SIG-M5 treated with dmso at 0.1 percent for 504 hours (cell line): ENCODE data around the gene DHX35.
"Not testable (repeated sequence)": the region's sequence is repeated elsewhere in the genome, so short reads cannot be mapped to it uniquely, and the experiment has no call there.

ENCODE experiments used
- DNase-seq: peaks from one replicate; lab custom pipeline; 2025; ENCODE audit not compliant: unreplicated experiment; lab: John Stamatoyannopoulos, UW

DHX35 gene

DNA sequence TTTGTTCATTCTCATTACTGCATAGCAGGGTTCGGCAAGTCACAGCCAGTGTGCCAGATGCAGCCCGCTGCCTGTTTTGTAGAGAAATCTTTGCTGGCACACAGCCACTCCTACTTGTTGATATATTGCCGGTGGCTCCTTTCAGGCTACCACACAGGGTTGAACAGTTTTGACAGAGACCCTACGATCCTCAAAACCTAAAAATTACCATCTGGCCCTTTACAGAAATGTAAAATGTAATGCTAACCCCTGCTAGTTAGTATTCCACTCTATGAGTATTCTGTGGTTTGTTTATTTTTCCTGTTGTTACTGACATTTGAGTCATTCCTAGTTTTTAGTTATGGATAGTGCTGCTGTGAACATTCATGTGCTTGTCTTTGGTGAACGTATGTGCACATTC is 11.5 kb downstream of the DHX35 start:
- DNase-seq = no peak

DNA sequence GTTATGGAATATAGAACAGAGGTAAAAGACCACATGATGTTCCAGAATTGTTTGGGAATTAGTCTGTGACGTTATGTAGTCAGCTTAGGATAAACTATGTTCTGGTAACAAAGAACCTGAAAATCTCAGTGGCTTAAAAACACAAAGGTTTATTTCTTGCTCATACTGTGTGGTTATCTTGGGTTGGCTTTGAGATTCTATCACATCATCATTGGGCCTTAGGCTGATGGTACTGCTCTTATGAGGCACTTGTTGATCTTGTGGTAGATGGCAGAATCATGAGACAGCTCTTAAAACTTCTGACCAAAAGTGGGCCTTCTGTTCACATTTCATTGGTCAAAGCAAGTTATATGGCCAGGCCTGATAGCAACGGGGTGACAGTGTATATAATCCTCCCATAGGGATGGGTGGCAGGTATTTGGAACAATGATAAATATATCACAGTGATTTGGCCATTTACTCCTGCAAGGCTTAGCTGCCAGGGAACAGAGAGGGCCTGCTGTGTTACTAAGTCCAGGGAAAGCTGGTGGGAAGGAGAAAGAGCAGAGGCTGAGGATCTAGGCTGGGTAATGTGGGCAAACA is 13.5 kb downstream of the DHX35 start:
- no peak for DNase-seq

DNA sequence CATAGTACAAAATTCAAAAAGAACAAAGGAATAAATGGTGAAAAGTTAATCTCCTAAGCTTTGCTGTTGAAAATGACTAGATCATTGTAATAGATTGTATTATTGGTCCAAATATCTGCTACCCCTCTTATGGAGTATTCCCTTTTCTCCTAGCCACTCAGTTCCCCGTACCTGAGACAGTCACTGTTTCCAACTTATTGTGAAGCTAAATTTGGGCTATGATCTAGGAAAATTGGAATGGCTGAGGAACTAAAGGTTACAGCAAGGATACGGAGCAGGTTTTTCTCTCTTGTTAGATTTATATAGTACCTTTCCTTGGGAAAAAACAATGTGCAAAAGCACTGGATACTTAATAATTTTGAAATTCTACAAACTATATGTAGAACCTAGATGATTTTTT is 17.3 kb downstream of the DHX35 start:
- no peak for DNase-seq

DNA sequence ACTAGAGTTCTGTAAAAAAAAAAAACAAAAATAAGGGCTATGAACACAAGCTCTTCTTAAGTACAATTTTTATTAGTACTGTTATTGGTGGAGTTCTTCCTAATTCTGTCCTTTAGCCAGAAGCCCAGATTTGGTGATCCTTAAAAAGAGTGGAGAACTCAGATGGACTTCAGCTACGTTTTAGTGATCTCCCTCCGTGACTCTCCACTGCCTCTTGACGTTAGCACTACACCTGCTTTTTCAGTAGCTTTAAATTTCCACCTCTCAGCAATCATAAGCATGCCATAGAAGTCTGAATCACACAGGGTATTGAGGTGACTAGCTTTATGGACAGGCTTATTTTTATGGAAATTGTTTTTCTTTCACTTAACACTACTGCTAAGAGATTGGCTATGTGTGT is 17.7 kb downstream of the DHX35 start:
- no peak for DNase-seq

DNA sequence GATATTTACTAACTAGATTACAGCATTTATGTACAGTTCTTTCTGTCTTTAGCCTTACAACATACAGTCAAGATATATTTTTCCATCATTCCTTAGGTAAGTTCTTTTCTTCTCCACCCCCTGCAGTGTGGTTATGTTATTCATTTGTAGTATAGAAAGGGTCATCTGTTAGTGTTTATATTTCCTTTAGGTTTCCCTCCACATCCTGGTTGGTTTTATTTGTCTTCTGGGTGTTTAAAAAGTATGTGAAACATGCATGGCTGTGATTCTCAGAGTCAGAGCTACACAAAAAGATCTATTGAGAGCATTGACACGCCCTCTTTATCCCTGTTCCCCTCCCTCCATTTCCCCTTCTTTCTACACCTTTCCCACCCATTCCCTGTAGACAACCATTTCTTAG is 20.1 kb downstream of the DHX35 start:
- no peak for DNase-seq

DNA sequence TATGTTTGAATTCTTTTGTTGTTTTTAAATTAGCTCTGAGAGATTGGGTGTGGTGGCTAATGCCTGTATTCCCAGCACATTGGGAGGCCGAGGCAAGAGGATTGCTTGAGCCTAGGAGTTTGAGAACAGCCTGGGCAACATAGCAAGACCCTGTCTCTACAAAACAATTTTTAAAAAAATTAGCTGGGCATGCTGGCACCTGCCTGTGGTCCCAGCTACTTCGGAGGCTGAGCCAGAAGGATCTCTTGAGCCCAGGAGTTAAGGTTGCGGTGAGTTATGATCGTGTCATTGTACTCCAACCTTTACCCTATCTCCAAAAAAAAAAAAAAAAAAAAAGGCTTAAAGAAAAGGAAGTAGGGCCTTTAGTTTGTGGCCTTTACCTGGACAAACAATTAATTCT is 22.9 kb downstream of the DHX35 start:
- DNase-seq = no peak

DNA sequence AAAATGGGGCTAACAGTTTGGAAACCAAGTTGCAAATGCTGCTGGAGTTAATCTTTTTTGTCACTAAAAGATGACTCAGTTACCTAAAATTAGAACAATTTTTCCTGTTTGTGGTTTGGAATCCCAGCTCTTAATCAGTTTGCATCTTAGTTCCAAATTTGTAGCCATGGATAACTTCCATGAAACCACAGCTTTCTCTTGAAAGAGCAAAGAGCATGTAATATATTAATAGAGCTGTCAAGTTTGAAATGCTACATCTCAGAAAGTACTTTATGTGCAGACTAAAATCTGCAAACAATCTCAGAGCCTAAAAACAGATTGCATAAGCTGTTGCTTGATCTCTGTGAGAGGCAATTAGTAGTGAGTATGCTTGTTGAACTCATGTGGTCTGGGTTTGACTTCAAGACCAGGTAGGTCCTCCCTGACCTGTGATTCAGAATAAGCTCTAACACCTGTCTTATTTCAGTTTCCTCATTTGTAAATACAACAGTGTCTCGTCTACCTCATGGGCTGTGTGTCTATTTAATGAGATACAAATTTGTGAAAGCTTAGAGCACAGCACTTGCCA is 23.5 kb downstream of the DHX35 start:
- no peak for DNase-seq

DNA sequence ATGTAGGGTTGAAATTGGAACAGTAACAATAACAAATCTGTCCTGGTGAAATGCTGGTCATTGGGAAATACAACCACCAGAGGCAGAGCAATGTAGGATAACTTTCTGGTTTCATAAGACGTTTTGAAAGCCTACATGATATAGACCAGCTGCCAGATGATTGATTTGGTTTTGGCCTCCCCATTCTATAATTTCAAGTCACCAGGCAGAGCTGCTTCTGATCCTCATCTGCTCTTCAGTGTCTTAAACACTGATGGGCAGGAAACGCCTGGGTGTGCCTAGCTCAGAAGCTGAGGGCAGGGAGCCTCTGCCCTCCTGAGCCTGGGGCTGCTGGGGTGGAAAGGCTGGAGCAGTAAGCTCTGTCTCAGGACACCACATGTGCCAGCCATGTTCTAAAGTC is 24.5 kb downstream of the DHX35 start:
- no peak for DNase-seq

DNA sequence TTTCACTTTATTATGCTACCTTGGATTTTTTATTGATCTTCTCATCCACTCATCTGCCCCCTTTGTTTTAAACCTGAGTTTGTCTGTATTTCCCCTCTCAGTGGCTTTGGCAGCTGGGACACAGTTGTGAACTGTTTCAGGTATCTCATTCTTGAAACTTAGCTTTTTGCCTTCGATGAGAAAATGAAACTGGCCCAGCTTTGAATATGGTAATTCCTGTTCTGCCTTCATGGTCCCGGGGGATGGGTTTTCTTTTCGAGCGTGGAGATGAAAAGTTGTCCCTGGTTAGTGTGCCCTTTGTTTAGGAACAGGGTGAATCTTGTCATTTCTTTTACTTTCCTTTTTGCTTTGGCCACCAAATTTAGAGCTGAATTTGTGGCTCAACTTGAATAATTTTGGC is 25.6 kb downstream of the DHX35 start:
- no peak for DNase-seq

DNA sequence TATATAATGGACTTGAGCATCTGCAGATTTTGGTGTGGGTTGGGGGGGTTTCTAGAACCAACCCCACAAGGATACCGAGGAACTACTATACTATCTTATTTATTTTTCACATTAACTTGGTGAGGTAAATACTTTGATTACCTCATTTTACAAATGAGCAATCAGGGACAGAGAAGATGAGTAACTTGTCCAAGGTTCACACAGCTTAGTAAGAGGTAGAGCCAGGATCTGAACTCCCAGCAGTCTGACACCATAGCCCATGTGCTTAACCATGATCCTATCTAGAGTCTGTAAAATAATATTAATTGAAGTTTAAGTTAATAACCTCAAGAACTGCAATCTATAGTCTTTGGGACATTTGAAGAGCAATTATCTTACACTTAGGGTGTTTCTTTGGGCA is 28.6 kb downstream of the DHX35 start:
- DNase-seq = no peak

DNA sequence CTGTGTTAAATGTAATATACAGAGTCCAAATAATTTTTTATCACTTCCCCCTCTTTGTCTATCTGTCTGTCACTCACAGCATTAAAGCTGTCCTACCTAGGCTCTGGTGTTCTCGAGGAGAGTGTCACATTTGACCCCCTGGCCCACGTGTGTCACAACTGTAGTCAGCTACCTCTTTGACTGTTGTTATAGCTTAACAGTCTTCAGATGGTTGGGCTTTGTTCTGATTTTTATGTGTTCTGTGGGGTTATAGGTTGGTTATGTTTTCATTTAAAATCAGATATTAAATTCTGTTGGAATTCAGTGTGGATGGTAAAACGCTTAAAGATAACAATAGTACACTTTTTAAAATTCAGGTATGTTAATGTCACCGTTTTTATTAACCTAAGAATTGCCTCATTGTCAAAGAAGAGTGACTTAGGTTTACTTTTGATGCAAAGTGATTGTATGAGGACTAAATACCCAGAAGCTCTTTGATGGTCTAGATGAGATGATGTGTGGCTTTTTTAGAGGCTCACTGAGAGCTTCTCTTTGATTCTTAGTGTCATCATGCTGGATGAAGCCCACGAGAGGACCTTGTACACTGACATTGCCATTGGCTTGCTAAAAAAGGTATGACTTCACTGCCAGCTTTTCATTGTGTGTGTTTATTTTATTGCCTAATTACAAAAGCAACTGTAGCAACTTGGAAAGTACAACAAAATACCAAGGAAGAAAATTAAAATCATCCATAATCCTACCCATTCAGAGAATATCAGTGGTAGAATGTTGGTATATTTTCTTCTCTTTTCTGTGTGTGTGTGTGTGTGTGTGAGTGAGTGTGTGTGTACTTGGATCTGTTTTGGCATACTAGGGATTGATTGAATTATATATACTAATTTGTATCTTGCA is 29.9 kb downstream of the DHX35 start:
- no peak for DNase-seq

DNA sequence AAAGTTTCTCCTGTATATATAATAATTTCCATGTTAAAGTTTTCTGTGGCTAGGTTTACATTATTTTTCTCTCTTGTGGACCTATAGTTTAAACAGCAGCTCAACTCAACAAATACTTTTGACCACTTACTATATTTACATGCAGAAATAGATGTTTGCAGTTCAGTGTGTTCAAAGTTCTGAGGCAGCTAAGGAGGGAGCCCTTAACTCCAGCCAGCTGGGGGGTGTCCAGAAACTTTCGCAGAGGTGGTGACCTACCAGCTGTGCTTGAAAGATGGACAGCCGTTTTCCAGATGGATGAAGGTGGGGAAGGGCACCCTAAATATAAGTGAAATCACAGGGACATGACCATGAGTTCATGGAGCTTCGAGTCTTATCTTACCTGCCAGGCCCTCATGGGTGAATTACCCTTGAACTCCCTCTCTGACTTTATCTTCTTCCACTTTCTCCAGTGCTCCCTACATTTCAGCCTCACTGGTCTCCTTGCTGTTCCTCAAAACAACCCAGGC is 33.4 kb downstream of the DHX35 start:
- no peak for DNase-seq

DNA sequence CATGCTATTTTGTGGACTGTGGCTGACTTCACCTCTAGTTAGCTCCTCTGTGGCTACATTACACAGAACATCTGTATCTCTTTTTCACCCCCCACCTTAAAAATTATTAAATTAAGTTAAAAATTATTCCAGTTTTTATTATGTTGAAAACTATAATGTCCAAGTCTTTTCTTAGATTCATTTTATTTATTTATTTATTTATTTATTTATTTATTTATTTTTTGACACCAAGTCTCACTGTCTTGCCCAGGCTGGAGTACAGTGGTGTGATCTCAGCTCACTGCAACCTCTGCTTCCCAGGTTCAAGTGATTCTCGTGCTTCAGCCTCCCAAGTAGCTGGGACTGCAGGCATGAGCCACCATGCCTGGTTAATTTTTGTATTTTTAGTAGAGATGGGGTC is 34.7 kb downstream of the DHX35 start:
- not testable (repeated sequence) for DNase-seq

DNA sequence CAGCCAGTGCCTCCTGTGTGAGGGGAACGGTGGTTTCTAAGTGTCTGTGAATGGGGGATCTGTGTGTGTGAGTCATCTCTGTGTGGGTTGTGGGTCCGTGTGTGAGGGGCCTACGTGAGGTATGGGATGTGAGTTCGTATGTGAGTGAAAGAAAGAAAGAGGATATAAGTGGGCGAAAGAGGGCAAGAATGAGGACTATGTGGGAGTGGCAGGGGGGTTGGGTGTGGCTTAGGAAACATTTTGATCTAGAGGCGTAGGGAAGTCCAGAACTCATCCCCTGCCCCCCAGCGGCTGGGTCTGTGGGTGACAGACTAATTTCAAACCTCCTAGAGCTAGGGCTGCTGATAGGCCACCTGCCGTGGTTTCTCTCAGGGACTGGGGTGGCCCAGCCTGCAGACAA is 35.5 kb downstream of the DHX35 start:
- peak; percentile 85 for DNase-seq

DNA sequence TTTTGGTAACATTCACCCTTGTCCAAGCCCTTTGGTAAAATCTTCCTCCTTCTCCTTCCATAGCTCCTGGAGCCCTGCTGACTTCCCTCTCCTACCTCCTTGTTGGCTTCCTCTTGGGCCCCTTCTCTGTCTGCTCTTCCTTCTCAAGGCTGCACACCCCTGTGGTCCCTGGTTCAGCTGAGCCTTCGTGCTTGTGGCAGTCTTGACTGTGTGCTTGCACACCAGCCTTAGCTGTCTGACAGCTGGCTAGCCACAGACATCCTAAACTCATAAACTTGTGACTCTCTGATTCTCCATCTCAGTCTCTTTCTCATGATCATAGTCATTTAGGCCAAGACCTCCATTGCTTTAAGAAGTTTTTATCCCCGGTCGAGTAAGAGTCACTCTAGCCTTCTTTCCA is 37.1 kb downstream of the DHX35 start:
- DNase-seq = no peak

DNA sequence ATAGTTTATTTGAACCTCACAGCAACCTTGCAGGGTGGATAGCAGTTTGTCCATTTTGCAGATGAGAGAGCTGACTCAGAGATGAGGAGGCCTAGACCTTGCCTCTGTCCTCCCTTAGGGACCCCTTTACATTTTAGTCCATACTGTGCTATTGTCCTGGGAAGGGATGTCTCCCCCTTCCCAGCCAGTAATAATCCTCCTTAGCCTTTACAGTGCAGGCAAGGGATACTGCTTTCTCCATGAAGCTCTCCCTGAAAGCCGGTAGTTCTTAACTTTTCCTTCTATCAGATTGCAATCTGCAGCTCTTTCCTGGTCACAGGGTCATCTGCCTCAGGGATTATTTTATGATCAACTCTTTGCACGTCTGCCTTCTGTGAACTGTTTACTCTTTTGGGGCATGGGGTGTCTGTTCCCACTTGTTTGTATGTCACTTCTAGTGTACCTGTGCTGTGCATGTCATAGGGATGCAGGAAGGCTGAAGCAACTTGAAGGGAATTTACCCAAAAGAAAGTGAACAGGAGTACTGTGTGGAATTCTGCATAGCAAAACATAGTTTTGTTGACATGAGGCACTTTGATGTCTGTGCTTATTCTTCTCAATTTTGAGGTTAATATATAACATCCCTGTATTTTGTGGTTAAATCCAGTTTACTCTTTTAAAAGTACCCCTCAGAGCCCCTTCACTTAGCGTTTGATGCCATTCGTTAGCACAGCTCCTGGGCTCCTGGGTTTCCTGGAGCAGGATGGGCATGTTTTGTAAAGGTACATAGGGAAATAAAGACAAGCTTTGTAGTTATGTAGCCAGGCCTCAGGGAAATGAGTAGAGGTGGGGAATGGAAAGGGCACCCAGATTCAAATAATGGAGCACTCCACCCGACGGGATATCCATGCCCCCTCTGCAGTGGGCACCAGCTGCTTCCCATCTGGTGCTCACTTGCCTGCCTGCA is 38.1 kb downstream of the DHX35 start:
- no peak for DNase-seq

DNA sequence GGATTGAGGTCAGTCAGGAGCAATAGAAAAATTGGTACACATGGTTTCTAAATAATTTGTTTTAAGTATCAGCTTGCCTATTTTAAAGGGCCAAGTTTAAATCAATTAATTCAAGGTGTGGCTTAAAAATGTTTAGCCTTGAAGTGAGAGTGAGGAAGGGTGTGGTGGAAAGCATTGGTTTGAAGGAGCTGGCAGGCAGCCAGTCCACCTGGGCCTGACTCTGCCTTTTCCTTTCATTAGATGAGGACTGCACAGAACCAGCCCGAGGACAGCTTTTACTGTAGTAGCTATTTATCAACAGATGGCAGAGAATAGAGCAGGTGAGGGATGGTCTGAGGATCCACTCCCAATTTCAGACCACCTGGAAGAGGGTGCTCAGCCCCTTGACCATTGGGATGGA is 42.4 kb downstream of the DHX35 start:
- no peak for DNase-seq

DNA sequence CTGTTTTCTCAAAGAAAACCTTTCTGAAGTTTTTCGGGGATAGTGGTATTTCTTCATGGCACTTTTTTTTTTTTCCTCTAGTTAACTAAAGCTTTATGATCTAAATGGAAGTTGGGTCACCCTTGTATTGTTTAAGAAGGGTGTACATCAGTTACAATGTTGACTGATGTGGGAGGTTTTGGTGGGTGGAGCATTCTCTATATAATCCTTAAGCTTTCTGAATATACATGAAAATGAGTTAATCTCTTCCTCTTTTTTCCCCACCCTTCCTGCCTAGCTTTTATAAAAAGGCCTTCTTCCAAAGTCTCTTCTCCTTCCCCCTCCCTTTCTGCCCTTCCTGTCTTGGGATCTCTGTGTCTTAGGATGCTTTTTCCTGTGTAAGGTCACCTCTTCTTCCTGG is 47.2 kb downstream of the DHX35 start:
- no peak for DNase-seq

DNA sequence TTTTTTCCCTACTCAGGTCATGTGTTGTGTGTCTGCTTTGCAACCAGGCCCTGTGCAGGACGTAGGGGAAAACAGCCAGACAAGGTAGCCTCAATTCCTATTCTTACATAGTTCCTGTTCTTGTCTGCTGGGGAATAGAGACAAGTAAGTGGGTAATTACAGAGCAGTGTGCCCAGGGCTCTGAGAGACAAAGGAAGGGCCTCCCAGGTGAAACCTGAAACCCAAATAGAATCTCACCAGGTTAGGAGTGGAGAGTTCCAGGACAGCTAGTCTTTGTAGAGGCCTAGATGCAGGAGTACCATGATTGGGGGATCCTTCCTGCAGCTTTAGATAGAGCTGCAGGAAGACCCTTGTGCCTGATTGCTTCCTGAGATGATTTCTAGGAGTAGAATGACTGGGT is 48.4 kb downstream of the DHX35 start:
- no peak for DNase-seq

DNA sequence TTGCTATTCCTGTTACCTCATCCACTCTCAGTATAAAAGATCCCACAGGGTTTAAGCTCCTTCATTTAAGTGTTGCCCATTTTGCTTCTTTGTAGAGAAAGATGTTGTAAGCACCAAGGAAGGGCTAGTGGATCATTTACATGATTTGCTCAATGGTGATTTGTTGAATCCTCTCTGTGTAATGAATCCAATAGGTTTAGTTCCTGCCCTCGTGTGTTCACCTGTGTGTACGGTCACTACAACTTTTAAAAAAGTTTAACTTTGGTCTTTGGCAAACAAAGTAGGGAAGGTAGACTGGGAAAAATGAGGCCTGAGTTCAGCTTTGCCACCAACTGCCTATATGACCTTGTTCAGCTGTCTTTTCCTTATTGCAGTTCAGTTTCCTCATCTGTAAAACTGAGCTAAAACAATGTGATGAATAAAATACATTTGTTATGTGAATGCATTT is 51.5 kb downstream of the DHX35 start:
- DNase-seq = no peak

DNA sequence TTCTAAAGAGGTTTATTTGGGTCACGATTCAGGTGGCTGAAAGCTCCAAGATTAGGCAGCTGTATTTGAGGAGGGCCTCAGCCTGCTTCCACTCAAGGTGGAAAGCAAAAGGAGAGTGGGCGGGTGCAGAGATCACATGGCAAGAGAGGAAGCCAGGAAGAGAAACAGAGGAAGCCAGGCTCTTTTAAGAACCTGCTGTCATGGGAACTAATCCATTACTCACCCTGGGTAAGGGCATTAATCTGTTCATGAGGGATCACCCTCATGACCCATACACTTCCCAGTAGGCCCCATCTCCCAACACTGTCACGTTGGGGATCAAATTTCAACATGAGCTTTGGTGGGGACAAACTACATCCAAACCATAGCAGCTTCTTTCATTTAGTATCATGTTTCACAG is 53.9 kb downstream of the DHX35 start:
- DNase-seq = no peak
